Peyer's patch (tissue), 4 donors: Measurements from ENCODE around the gene PTCH1. TPM values are rescaled to one million over a fixed set of nuclear protein-coding genes. Genes with fewer than 3 reads are reported as not detected.

Experiments used
- DNase-seq, 3 donors: peaks; one replicate each; pipeline ENCODE4 v3.0.0-alpha.2; 2017 to 2019
- H3K27ac ChIP-seq, 4 donors: fragments of 200-600 bp; sonication (generic); one replicate each; pipeline ENCODE4 v1.5.1; 2016 to 2019
- H3K27me3 ChIP-seq, 2 donors: fragments of 200-600 bp; sonication (generic); one replicate each; pipeline ENCODE4 v1.5.1; 2019
- H3K36me3 ChIP-seq, 3 donors: fragments of 200-600 bp; sonication (generic); one replicate each; pipeline ENCODE4 v1.5.1; 2016 to 2019
- H3K4me1 ChIP-seq, 4 donors: fragments of 200-600 bp; sonication (generic); one replicate each; pipeline ENCODE4 v1.5.1; 2016 to 2019
- H3K4me3 ChIP-seq, 4 donors: fragments of 200-600 bp; sonication (generic); 1 replicate in 3 of 4; 2 replicates in 1 of 4; pipeline ENCODE4 v1.5.1; 2016 to 2019; ENCODE audit warnings: mild to moderate bottlenecking in 1 of 4
- H3K9me3 ChIP-seq, 4 donors: fragments of 200-600 bp; sonication (generic); one replicate each; pipeline ENCODE4 v1.5.1; 2016 to 2019; ENCODE audit warnings: mild to moderate bottlenecking in 1 of 4
- CTCF ChIP-seq, 6 experiments: fragments of 450-650 bp in 4 of 6; fragments of 200-600 bp in 2 of 6; sonication (generic) in 1 of 6; IDR thresholded peaks; one replicate each; pipeline ENCODE4 v1.5.1; 2017 to 2019; ENCODE audit warnings: antibody characterized with exemption in 6 of 6, mild to moderate bottlenecking in 3 of 6, moderate library complexity in 1 of 6
- POLR2A ChIP-seq, 2 donors: fragments of 450-650 bp; IDR thresholded peaks; one replicate each; pipeline ENCODE4 v1.5.1; 2017; ENCODE audit warnings: antibody characterized with exemption in 2 of 2, mild to moderate bottlenecking in 2 of 2, moderate library complexity in 2 of 2
- total RNA-seq, 4 donors: library from RNA; depleted of rRNA; stranded (reverse); fragments of >200 nt; gene quantifications; one replicate each; pipeline ENCODE4 v1.1.0, GENCODE V29; 2016

PTCH1 gene
- total RNA-seq, 4 donors from 2014 or later, result 16.5 to 71.0 (median 24.0) TPM

DNA sequence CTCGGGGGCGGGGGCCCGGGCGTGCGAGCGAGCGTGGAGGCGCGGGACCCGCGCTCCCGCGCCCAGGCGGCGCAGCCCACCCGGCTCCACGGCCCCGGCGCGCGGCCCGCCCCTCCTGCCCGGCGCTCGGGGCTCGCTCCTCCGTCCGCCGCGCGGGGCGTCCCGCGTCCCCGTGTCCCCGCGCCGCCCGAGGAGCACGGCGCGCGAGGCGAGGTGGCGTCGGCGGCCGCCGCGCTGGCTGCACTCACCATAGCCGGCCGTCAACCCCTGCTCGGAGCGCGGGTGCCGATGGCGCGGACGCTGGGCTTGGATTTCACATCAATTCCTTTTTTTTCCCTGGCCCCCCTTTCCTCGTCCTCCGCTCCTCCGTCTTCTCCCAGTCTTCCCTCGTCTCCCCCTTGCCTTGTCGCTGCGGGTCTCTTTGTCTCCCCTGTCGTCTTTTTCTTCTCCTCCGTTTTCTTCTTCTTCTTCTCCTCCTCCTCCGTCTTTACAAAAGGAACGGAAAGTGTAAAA, 494 bp downstream of the PTCH1 start:
- DNase-seq, result no peak
- Histone ChIP-seq H3K4me1 (peaks cover 0 to 24% (median 4%) of the 10 kb centered on the region in 4 donors), H3K27ac (peak overlapping the region; percentile 38 to 87 (median 65)), H3K27me3 (no peaks in the 10 kb centered on the region), H3K36me3 (no peaks in the 10 kb centered on the region), H3K4me3 (peak overlapping the region; percentile 38 to 83 (median 58)), H3K9me3 (peaks cover 0 to 10% (median 0%) of the 10 kb centered on the region in 4 donors)
- TF ChIP-seq CTCF (IDR thresholded peaks at IDR 0.05), result no peak
- TF ChIP-seq POLR2A (IDR thresholded peaks at IDR 0.05), result no peak

- Histone ChIP-seq H3K4me1 (peaks cover 0 to 24% (median 7%) of the 10 kb centered on the region in 4 donors), H3K36me3 (no peaks in the 10 kb centered on the region), H3K9me3 (peaks cover 0 to 14% (median 0%) of the 10 kb centered on the region in 4 donors), H3K4me3 (peak overlapping the region; percentile 38 to 83 (median 58)), H3K27ac (peak overlapping the region in 3 of 4 donors; percentile 57 to 87 (median 73)), H3K27me3 (no peaks in the 10 kb centered on the region)
- TF ChIP-seq CTCF (IDR thresholded peaks at IDR 0.05) (no peak), POLR2A (IDR thresholded peaks at IDR 0.05) (no peak)
- DNase-seq, result no peak
Measured at GRCh38 chr9:95515272-95516113, 1.3 kb downstream of the PTCH1 start.

GRCh38 chr9:95514342-95514741, 2.4 kb downstream of the PTCH1 start:
- no peaks in the 10 kb centered on the region for H3K27me3 ChIP-seq
- peak overlapping the region in 2 of 4 donors; percentile 68 to 83 for H3K4me3 ChIP-seq
- H3K36me3 ChIP-seq, result no peaks in the 10 kb centered on the region
- no peak for DNase-seq
- peak overlapping the region in 1 of 4 donors; percentile 87 for H3K27ac ChIP-seq
- peaks cover 0 to 17% (median 0%) of the 10 kb centered on the region in 4 donors for H3K9me3 ChIP-seq
- peaks cover 0 to 24% (median 9%) of the 10 kb centered on the region in 4 donors for H3K4me1 ChIP-seq
- TF ChIP-seq CTCF (IDR thresholded peaks at IDR 0.05) (no peak), POLR2A (IDR thresholded peaks at IDR 0.05) (no peak)

- peaks cover 0 to 17% (median 0%) of the 10 kb centered on the region in 4 donors for H3K9me3 ChIP-seq
- peak overlapping the region in 2 of 4 donors; percentile 68 to 83 for H3K4me3 ChIP-seq
- H3K36me3 ChIP-seq, result no peaks in the 10 kb centered on the region
- H3K4me1 ChIP-seq, result peaks cover 0 to 24% (median 12%) of the 10 kb centered on the region in 4 donors
- H3K27ac ChIP-seq, result peak overlapping the region in 2 of 4 donors; percentile 22 to 87
- no peaks in the 10 kb centered on the region for H3K27me3 ChIP-seq
- no peak for DNase-seq
- TF ChIP-seq CTCF (IDR thresholded peaks at IDR 0.05) (no peak), POLR2A (IDR thresholded peaks at IDR 0.05) (no peak)
Measured at GRCh38 chr9:95513711-95514110, 3.1 kb downstream of the PTCH1 start.

DNA sequence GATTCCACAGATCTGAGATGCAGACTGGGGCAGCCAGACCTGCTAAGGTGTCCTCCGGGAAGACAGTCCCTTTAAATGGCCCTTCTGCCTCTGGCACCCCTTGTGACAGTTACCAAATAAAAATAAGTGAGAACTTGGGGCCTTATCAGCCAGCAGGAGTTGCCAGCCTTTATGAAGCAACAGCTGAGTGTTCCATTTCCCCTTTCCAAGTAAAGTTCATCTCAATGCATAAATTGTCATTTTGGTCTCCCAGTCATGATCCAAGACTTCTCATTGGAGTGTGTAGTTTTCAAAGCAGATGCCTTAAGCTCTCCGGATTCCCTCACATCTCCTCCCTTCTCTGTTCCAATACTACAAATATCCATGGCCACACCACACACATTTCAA, 4.1 kb downstream of the PTCH1 start:
- TF ChIP-seq POLR2A (IDR thresholded peaks at IDR 0.05) (no peak), CTCF (IDR thresholded peaks at IDR 0.05) (no peak)
- DNase-seq, result no peak
- H3K4me1 ChIP-seq, result peaks cover 0 to 31% (median 12%) of the 10 kb centered on the region in 4 donors
- peak overlapping the region in 1 of 4 donors; percentile 83 for H3K4me3 ChIP-seq
- no peaks in the 10 kb centered on the region for H3K27me3 ChIP-seq
- H3K36me3 ChIP-seq, result no peaks in the 10 kb centered on the region
- H3K9me3 ChIP-seq, result peaks cover 0 to 17% (median 0%) of the 10 kb centered on the region in 4 donors
- peak overlapping the region in 3 of 4 donors; percentile 2 to 99 (median 87) for H3K27ac ChIP-seq
